Neural cell (in vitro differentiated cells): ENCODE data around the gene SDCBP2.

ENCODE experiments used
- EP300 ChIP-seq: fragments of 450-650 bp; conservative IDR thresholded peaks from 2 replicates; pipeline ENCODE4 v1.6.1; 2014; ENCODE audit warnings: antibody characterized with exemption, mild to moderate bottlenecking, moderate library complexity; ENCODE audit not compliant: poor library complexity, severe bottlenecking
- EZH2 ChIP-seq: fragments of 200-600, 300-800 bp; shearing (Covaris generic), sonication (generic); IDR thresholded peaks from 2 replicates; pipeline ENCODE4 v1.6.1; 2014; ENCODE audit warnings: antibody characterized with exemption, low read length, borderline replicate concordance, mild to moderate bottlenecking; ENCODE audit not compliant: insufficient read depth, poor library complexity, severe bottlenecking
- MXI1 ChIP-seq: fragments of 450-650 bp; conservative IDR thresholded peaks from 2 replicates; pipeline ENCODE4 v1.6.1; 2014; ENCODE audit warnings: antibody characterized with exemption, mild to moderate bottlenecking; ENCODE audit not compliant: poor library complexity, severe bottlenecking
- POLR2AphosphoS5 ChIP-seq: IDR thresholded peaks from 2 replicates; pipeline ENCODE4 v1.6.1; 2012
- RAD21 ChIP-seq: fragments of 450-650 bp; conservative IDR thresholded peaks from 2 replicates; pipeline ENCODE4 v1.6.1; 2014; ENCODE audit warnings: antibody characterized with exemption, mild to moderate bottlenecking, moderate library complexity
- TAF1 ChIP-seq: IDR thresholded peaks from 2 replicates; pipeline ENCODE4 v1.6.1; 2012; ENCODE audit warnings: low read depth
- TF ChIP-seq, protein P1 (sequence below): fragments of 450-650 bp; IDR thresholded peaks from 2 replicates; pipeline ENCODE4 v1.5.1; 2014; ENCODE audit warnings: antibody characterized with exemption, mild to moderate bottlenecking, moderate library complexity; ENCODE audit not compliant: poor library complexity, severe bottlenecking
- TF ChIP-seq, protein P2 (sequence below): IDR thresholded peaks from 2 replicates; pipeline ENCODE4 v1.6.1; 2012; ENCODE audit warnings: borderline replicate concordance

DNA sequence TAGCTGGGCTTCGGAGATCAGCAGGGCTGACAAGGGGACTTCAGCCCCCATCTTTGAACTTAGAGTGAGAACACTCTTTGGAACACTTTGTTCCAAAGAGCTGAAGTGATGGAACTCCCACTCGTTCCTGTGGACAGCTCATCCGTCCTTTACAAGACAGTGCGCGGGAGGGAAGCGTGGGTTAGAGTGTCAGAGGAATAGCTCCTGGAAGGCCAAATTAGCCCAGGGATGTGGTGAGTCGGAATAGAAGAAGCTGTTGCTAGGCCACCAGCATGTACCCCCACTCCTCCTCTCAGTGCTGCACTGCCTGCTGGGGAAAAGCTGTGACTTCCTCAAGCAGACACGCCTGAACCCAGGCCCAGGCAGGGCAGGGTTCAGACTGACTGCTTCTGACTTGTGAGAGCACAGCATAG, 1.7 kb downstream of the SDCBP2 start:
- TF ChIP-seq, protein P1, sequence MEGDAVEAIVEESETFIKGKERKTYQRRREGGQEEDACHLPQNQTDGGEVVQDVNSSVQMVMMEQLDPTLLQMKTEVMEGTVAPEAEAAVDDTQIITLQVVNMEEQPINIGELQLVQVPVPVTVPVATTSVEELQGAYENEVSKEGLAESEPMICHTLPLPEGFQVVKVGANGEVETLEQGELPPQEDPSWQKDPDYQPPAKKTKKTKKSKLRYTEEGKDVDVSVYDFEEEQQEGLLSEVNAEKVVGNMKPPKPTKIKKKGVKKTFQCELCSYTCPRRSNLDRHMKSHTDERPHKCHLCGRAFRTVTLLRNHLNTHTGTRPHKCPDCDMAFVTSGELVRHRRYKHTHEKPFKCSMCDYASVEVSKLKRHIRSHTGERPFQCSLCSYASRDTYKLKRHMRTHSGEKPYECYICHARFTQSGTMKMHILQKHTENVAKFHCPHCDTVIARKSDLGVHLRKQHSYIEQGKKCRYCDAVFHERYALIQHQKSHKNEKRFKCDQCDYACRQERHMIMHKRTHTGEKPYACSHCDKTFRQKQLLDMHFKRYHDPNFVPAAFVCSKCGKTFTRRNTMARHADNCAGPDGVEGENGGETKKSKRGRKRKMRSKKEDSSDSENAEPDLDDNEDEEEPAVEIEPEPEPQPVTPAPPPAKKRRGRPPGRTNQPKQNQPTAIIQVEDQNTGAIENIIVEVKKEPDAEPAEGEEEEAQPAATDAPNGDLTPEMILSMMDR, result no peak
- TF ChIP-seq, protein P2, sequence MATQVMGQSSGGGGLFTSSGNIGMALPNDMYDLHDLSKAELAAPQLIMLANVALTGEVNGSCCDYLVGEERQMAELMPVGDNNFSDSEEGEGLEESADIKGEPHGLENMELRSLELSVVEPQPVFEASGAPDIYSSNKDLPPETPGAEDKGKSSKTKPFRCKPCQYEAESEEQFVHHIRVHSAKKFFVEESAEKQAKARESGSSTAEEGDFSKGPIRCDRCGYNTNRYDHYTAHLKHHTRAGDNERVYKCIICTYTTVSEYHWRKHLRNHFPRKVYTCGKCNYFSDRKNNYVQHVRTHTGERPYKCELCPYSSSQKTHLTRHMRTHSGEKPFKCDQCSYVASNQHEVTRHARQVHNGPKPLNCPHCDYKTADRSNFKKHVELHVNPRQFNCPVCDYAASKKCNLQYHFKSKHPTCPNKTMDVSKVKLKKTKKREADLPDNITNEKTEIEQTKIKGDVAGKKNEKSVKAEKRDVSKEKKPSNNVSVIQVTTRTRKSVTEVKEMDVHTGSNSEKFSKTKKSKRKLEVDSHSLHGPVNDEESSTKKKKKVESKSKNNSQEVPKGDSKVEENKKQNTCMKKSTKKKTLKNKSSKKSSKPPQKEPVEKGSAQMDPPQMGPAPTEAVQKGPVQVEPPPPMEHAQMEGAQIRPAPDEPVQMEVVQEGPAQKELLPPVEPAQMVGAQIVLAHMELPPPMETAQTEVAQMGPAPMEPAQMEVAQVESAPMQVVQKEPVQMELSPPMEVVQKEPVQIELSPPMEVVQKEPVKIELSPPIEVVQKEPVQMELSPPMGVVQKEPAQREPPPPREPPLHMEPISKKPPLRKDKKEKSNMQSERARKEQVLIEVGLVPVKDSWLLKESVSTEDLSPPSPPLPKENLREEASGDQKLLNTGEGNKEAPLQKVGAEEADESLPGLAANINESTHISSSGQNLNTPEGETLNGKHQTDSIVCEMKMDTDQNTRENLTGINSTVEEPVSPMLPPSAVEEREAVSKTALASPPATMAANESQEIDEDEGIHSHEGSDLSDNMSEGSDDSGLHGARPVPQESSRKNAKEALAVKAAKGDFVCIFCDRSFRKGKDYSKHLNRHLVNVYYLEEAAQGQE, result no peak
- TF ChIP-seq EZH2, result no peak
- no peak for TF ChIP-seq POLR2AphosphoS5
- TF ChIP-seq MXI1, result no peak
- TF ChIP-seq TAF1, result no peak
- TF ChIP-seq EP300, result no peak
- no peak for TF ChIP-seq RAD21
